ENCODE measurements around the gene CDKN2B. TPM values are rescaled to one million over a fixed set of nuclear protein-coding genes. Genes with fewer than 3 reads are reported as not detected.

Gene CDKN2B
- total RNA-seq, 1 experiment from 2014 or later, result 0.05 TPM

GRCh38 chr9:22036866-22037626 is 27.9 kb upstream of the CDKN2B start:
- TF ChIP-seq TCF7L2 (IDR thresholded peaks at IDR 0.05; ENCODE audit: low read depth, low read length) (no peak), SIN3A (IDR thresholded peaks at IDR 0.05; ENCODE audit: borderline replicate concordance, insufficient read depth, low read depth, low read length) (no peak), REST (IDR thresholded peaks at IDR 0.05; ENCODE audit: insufficient read depth in 1 of 2, low read depth in 2 of 2, low read length in 1 of 2) (no peak)
- ChIA-PET POLR2A (no interaction called here), CTCF (no interaction called here)
- no peak overlapping the region for H3K27ac ChIP-seq (ENCODE audit: low read length)
- H3K9me3 ChIP-seq (ENCODE audit: control insufficient read depth, insufficient read depth, low read depth, low read length), result no peaks in the 10 kb centered on the region
- ATAC-seq (no peak), DNase-seq (ENCODE audit: low read depth, low spot score) (no peak)
- no peaks in the 10 kb centered on the region for H3K4me1 ChIP-seq (ENCODE audit: control insufficient read depth, insufficient read depth, low read length)
- no peaks in the 10 kb centered on the region for H3K27me3 ChIP-seq (ENCODE audit: control insufficient read depth, insufficient read depth, low read length)
- intact Hi-C loops (cut with micrococcal nuclease; ENCODE audit: unreplicated experiment), result no loop called here
- H3K4me3 ChIP-seq (ENCODE audit: low read depth in 2 of 2, low read length in 2 of 2), result no peak overlapping the region
- BruUV-seq (replicated peaks), result no TSS peak
- in situ Hi-C loops (cut with HindIII; ENCODE audit: low pct_unique_long_range_greater_than_20kb, low sequenced_read_pairs), result no loop called here
- no peaks in the 10 kb centered on the region for H3K36me3 ChIP-seq (ENCODE audit: control insufficient read depth, insufficient read depth, low read length)

- ATAC-seq (no peak), DNase-seq (ENCODE audit: low read depth, low spot score) (no peak)
- Histone ChIP-seq H3K36me3 (ENCODE audit: control insufficient read depth, insufficient read depth, low read length) (no peaks in the 10 kb centered on the region), H3K9me3 (ENCODE audit: control insufficient read depth, insufficient read depth, low read depth, low read length) (no peaks in the 10 kb centered on the region), H3K27me3 (ENCODE audit: control insufficient read depth, insufficient read depth, low read length) (no peaks in the 10 kb centered on the region), H3K4me1 (ENCODE audit: control insufficient read depth, insufficient read depth, low read length) (no peaks in the 10 kb centered on the region), H3K27ac (ENCODE audit: low read length) (no peak overlapping the region), H3K4me3 (ENCODE audit: low read depth in 2 of 2, low read length in 2 of 2) (no peak overlapping the region)
- CTCF ChIA-PET, result no interaction called here
- no peak for TF ChIP-seq CTCF (IDR thresholded peaks at IDR 0.05)
- TF ChIP-seq POLR2AphosphoS5 (IDR thresholded peaks at IDR 0.05; ENCODE audit: low read depth, low read length), result no peak
- TF ChIP-seq TCF7L2 (IDR thresholded peaks at IDR 0.05; ENCODE audit: low read depth, low read length), result no peak
- TF ChIP-seq REST (IDR thresholded peaks at IDR 0.05; ENCODE audit: insufficient read depth in 1 of 2, low read depth in 2 of 2, low read length in 1 of 2), result no peak
- no peak for TF ChIP-seq SIN3A (IDR thresholded peaks at IDR 0.05; ENCODE audit: borderline replicate concordance, insufficient read depth, low read depth, low read length)
- intact Hi-C loops (cut with micrococcal nuclease; ENCODE audit: unreplicated experiment), result no loop called here
- in situ Hi-C loops (cut with HindIII; ENCODE audit: low pct_unique_long_range_greater_than_20kb, low sequenced_read_pairs), result no loop called here
- no TSS peak for BruUV-seq (replicated peaks)
- POLR2A ChIA-PET, result no interaction called here
Measured at GRCh38 chr9:22035591-22036011, 26.5 kb upstream of the CDKN2B start.
